Activated T-cell treated with anti-CD3 and anti-CD28 coated beads for 48 hours (primary cell): ENCODE measurements around the gene ERVK3-1.
"Not testable (repeated sequence)": the region's sequence is repeated elsewhere in the genome, so short reads cannot be mapped to it uniquely, and the experiment has no call there.

Experiments used
- DNase-seq: peaks from one replicate; pipeline ENCODE4 v3.0.0-alpha.2; 2020; ENCODE audit warnings: low read depth

ERVK3-1 gene

DNA sequence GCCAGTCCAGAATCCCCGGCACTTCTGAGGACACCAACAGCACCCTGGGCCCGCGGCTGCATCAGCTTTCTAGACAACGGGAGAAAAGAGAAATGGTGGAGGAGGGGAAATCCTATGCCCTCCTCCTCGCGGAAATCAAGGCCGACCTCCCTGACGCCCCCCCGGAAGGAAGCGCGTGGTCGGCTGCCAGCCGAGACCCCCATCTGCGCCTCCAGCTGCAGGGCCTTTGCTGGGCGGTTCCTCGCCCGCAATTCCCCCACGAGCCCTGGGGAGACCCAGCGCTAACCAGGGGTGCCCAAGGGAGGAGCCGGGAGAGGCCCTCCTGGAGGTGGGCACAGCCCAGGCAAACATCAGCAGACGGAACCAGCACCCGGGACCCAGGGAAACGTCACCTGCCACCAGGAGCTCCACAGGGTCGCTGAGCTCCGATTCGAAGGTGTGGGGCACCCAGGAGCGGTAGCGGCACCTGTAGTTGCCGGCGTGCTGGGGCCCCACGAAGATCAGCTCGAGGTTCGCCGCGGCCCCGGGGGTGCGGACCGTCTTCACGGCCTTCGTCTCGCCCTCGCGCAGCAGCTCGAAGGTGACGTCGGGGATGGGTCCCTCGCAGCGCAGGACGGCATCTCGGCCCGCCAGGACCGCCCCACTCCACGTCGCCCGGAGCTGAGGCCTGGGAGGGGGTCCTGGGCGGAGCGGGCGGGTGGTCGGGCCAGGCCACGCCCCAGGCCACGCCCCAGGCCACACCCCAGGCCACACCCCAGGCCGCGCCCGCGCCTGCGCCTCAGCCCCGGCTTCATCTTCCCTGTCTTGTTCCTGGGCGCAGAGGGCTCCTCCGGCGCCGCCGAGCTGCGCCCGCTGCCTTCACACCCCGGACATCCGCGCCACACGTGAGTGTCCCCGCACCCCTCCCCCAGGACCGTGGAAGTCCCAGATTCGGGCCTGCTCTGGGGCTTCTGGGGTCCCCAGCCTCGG, 42.1 kb downstream of the ERVK3-1 start:
- peak; percentile 64 for DNase-seq

DNA sequence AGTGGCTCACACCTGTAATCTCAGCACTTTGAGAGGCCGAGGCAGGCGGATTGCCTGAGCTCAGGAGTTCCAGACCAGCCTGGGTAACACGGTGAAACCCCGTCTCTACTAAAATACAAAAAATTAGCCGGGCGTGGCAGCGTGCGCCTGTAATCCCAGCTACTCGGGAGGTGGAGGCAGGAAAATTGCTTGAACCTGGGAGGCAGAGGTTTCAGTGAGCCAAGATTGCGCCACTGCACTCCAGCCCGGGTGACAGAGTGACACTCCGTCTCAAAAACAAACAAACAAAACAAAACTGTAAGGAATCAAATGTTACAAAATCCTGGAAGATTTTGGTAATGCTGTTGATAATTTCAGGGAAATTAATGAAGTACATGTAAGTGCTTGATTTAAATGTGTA, 42.9 kb downstream of the ERVK3-1 start:
- DNase-seq, result not testable (repeated sequence)

DNA sequence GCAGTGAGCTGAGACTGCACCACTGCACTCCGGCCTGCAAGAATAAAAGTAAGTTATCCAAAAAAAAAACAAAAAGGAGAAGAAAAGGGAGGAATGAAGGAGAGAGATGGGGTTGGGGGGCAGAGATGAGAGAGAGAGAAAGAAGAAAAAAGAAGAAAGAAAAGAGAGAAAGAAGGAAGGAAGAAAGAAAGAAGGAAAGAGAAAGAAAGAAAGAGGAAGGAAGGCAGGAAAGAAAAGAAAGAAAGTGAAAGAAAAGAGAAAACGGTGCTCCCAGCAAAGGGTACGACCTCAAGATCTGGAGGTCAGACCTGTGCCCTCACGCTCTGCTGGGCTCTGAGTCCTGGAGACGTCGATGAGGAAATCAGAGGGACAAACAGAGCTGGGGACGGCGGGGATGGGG, 44.4 kb downstream of the ERVK3-1 start:
- no peak for DNase-seq

DNA sequence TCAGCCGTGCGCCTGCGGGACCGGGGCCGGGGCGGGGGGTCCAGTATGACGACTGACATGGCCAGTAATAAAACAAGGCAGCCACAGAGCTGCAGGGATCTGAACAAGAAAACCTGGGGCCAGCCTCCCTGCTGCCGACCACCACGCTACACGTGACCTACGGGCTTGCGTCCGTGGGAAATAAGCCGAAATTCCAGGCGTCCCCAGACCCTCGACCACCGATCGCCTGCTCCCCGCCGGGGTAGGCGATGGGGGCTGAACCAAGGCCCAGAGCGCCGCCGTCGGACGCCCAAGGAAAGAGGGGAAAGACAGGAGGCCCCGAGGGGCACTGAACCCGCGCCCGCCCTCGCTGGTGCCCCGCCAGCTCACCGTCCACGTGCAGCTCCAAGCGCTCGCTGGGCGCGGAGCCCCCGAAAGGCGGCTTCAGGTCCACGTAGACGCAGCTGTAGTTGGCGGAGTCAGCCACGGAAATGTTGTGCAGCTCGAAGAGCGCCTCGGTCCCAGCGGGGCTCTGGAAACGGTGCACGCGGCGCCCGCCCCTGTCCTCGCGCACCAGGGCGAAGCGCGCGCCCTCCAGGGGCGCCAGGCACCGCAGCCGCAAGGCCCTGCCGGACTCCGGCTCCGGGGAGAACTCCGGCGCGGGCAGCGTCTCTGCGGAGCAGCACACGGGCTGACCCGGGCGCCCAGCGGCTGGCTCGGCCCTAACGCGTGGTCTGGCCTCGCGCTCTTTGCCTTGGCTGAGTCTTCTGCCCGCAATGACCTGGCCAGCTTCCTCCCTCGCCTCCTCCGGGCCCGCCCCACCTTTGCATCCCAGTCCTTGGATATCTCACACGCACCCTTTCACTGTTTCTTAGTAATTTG, 45.1 kb downstream of the ERVK3-1 start:
- no peak for DNase-seq

DNA sequence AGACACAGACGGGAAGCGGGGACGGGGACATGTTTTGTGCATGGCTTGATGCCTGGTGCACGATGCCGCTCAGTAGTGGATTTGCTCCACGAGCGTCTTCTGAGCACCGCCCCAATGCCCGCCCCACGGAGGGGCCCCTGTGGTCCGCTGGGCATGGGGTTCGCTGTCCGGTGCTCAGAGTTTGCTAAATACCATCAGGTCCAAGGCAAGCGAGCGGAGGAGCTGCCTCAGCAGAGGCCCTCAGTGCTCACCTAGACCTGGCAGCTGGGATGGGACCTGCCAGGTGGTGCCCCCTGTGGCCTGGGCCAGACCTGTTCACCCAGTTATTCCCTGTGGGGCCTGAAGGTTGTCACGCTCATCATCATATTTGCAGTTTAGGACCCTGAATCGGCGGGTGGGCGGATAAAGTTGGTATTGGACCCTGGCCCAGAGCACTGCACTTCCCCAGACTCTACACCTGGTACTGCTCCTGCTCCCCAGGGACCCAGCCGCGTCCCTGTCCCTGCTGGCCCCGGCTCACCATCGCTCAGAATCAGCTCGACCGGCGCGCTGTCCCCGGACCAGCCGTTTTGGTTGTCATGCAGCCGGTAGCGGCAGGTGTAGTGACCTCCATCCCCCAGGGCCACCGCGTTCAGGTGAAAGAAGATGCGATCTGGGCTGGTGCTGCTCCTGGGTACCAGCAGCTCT, 45.8 kb downstream of the ERVK3-1 start:
- no peak for DNase-seq

DNA sequence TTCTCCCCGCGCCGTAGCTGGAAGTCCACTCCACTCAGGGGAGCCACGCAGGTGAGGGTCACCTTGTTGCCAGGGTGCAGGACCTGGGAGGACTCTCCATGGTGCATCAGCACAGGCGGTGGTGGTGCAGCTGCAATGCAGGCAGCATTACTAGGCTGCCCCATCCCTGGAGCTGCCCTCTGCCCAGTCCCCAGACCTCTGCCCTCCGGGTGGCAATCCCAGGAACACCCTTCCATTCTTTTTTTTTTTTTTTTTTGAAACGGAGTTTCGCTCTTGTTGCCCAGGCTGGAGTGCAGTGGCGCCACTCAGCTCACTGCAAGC, 46.3 kb downstream of the ERVK3-1 start:
- no peak for DNase-seq

DNA sequence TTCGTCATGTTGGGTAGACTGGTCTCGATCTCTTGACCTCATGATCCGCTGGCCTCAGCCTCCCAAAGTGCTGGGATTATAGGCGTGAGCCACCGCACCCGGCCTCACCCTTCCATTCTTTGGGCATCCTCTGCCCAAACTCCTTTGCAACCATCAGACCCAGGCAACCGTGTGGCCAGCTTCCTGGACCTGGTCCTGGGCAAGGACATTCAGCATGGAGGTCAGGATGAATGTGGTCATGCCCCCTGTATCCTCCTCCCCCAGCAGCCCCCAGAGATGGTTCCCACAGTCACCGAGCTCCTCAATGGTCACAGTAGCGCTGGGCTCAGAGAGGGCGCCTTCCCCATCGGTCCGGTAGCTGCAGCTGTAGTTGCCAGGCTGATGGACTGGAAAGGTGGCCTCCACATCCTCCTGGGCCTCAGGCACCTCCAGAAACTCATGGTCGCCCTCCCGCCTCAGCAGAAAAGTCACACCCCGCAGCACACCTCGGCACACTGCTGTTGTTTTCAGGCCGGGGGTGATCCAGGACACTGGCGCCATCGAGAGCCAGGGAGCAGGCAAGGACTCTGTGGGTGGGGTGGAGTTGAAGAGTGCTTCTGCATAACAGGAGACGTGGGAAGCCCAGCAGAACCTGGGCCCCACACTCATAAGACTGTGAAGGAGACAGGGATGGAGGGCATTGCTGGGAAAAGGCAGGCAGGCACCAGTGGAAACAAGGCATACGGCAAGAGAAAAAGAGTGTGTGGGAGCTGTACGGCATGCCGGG, 47.0 kb downstream of the ERVK3-1 start:
- DNase-seq, result no peak

DNA sequence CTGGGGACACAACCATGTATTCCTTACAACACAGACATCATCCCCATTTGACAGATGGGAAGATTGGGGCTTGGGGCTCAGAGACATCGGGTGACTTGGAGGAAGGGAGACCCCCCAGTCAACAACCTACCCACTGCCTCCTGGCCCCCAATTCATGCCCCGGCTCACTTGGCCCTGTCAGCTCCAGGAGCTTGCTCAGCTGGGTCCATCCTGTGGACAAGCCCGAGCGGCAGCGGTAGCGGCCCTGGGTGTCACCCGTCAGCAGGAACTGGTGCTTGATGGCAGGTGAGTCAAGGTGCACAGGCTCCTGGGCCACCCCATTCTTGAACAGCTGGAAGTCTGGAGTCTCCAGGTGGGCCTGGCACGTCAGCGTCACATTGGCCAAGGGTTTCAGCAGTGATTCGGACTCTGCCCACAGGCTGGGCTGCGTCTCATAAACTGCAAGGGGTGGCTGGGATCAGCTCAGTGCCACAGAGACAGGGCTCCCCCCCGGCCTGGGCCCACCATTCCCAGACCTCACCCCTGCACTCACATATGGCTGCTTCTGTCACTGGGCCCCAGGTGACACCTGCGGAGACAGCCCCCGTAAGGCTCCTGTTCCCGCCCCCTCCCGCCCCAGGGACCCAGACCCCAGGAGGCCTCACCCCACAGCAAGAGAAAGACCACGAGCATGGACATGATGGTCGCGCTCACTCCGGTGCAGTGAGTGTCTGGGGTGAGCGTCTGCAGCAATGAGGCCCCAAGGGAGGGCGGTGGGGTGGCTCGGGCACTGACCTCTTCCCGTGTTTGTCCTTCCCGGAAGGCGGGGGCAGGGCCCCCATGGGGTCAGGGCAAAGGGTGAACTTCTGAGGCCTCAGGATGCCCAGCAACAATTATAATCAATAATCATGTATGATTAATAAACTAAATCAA, 47.8 kb downstream of the ERVK3-1 start, which contains the start of gene A1BG:
A1BG (minus strand) TSS at position 733 of the 912 bp plus-strand sequence; CDS start at position 678, 55 bp downstream.
- no peak for DNase-seq

DNA sequence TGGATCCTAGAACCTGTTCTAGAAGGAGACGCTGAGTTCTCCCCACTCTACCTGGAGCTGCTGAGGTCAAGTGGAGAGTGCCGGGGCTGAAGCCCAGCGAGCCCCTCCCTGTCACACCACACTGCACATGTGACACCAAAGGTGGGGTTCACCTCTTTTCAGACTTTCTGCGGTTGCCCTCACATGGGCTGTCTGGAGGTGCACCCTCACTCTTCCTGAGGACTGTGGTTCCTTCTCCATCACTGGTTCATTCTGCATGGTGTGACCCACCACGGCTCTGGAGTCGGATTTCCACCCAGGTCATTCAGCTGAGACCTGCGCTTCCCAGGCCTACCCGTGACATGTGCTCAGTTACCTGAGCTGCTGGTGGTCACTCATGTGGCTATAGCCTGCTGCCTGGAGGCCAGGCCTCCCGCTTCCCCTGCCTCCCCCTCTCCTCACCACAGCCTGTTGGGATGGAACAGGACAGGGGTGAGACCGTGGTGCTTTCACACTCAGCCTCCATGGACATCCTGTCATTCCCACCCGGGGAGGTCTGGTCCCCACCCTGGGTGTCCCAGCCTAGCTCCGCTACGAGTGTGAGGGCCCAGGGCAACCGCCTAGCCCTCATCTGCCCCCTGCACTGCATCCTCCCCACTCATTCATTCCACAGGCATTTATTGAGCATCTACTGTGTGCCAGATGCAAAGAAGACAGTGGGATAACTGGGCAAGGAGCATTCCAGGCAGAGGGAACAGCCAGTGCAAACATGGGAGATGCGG, 48.7 kb downstream of the ERVK3-1 start:
- DNase-seq, result no peak

DNA sequence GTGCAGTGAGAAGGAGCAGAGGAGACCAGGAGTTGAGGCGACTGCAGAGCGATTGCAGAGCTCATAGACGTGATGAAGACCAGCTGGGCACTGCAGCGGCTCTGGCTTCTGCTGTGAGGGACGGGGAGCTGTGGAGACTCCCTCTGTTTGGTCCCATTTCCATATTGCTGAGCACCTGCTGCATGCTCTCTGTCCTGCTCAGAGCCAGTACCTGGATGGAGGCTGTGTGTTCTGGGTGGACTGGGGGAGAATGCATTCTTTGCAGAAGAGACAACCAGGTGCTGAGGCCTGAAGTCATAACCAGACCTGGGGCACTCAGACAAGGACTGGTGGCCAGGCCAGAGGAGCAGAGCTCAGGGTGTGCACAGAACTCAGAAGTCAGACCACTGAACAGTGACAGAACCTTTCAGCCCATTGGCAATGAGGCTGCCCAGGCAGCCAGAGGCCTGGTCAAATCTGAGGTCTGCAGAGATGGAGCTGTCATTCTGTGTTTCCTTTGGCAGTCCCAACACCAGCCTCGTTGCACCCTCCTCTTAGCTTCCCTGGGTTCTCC, 49.4 kb downstream of the ERVK3-1 start:
- DNase-seq, result no peak

DNA sequence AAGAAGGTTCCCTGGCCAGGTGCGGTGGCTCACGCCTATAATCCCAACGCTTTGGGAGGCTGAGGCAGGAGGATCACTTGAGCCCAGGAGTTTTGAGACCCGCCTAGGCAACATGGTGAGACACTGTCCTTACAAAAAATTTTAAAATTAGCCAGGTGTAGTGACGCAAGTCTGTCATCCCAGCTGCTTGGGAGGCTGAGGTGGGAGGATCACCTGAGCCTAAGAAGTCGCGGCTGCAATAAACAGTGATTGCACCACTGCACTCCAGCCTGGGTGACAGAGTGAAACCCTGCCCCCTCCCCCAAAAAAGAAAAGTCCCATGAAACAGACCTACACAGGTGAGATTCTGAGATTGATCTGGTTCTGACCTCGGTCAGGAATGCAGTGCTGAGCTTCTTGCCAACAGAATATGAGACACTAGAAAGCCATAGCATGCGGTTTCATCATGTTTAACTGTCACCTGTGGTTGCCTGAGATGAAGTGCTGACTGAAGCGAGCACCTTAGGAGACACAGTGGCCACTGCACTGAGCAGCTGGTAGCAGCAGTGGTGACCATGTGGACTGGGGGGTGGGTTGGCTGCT, 50.1 kb downstream of the ERVK3-1 start:
- no peak for DNase-seq

DNA sequence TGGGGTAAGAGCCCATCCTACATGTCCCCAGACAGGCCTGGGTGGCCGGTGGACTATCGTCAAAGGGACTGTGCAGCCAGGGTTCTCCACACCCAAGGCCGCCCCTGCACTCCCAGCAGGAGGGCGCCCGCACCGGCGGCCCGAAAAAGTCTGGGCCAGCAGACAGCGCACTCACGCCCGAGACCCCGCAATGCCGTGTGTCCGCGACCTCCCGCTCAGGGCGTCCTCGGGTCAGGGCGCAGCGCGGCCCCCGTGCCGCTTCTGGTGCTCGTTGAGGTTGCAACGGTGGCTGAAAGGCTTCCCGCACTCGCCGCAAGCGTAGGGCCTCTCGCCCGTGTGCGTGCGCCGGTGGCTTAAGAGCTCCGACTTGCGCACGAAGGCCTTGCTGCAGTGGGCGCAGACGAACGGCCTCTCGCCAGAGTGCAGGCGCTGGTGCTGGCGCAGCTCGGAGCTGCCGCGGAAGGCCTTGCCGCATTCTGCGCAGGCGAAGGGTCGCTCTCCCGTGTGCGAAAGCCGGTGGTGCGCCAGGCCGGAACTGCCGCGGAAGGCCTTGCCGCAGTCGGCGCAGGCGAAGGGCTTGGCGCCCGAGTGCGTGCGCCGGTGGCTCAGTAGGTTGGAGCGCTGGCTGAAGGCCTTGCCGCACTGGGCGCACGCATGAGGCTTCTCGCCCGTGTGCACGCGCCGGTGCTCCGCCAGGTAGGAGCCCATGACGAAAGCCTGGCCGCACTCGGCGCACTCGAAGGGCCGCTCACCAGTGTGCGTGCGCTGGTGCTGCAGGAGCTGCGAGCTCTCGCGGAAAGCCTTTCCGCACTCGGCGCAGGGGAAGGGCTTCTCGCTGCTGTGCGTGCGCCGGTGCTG, 51.0 kb downstream of the ERVK3-1 start:
- DNase-seq, result peak; percentile 37

DNA sequence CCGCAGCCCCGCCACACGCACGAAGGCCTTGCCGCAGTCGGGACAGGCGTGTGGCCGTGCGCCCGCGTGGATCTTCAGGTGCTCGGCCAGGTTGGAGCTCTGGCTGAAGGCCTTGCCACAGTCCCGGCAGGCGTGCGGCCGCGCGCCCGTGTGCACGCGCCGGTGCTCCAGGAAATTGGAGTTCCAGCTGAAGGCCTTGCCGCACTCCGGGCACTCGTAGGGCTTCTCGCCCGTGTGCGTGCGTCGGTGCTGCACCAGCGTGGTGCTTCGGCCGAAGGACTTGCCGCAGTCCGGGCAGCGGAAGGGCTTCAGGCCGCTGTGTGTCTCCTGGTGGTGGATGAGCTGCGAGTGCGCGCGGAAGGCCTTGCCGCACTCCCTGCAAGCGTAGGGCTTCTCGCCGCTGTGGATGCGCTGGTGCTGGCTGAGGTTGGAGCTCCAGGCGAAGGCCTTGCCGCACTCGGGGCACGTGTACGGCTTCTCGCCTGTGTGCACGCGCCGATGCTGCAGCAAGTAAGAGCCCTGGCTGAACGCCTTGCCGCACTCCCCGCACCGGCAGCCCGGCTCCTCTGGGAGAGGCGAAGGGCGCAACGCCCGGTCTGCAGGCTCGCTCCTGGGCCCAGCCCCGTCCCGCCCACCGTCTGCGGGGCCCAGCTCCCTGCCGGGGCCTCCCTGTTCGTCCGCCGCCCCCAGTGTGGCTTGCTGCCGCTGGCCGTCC, 51.7 kb downstream of the ERVK3-1 start:
- DNase-seq, result no peak

DNA sequence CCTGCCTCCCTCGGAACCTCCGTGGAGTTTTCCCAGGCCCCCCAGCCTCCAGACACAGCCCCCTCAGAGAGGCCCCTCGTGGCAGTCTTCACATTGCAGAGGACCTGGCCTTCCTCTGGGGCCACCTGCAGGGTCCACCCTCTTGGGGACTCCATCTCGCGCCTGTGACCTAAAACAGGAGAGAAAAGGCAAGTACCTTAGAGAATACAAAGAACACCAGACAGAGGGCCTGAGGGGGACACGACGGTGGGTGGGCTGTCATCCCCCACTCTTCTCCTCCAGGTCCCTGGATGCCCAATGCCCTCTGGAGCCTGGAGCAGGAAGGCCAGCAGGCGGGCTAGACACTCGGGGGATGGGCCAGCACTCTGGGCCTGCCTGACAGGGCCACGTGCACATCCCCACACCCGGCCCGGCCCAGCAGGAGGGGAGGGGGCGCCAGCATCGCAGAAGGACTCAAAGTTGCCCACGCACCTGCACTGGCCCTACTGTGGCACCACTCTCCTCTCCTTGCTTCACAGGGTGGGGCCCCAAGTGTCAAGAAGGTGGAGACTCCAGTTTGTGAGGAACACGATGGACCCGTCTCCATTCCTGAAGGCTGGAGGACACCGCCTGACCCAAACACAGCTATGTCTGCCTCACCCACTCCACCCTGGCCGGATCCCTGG, 52.4 kb downstream of the ERVK3-1 start:
- DNase-seq, result no peak

DNA sequence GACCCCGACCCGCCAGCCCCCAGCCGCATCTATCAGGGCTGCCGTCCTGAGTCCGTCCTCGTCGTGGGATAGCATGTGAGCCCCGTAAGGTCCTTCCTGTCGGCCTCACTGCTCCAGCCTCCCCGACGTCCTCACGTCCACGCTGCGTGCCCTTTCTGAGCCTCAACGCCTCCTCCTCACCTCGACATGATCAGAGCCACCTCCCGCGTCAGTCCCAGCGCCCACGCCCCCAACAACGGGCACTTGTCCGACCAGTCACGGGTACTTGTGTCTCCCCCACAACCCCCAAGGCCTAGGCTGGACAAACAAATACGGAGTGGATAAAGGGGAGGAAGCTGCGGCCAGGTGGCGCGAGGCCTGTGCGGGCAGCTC, 56.7 kb downstream of the ERVK3-1 start:
- peak; percentile 55 for DNase-seq

DNA sequence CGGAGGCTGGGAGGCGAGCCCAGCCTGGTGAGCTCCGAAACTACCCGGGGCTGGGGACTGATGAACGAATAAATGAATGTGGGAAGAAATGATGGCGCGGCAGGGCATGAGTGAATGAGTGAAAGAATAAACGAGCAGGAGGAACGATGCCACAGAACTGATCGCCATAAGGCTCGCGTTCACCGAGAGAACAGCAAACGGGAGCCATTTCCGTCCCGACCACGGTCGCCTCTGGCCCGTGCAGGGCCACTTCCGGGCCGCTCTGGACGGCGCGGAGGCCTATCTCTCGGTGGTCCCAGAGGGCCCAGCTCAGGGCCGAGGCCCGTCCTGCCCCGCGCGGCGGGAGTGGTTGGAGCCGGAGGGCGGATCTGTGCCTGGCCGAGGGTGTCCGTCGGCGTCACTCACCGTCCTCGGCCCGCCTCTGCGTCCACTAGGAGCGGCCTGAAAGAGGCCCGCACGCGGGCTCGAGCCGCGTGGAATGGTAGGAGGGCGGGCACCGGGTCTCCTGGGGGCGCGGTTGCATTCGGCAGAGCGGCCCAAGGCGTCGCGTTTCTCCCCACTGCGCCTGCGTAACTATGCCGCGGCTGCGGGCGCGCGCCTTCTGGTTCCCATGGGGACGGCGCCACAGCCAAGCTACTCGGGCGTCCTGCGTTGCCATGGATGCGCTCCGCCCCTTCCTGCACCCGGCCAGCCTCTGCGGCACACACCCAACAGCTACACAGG, 57.3 kb downstream of the ERVK3-1 start, which contains the start of gene ZNF497:
ZNF497 (minus strand) TSS at position 480 of the 723 bp plus-strand sequence. CDS start 5,116 bp downstream, outside the sequence.
- DNase-seq, result peak; percentile 98
